Endothelial cell of umbilical vein (primary cell): ENCODE data around the gene C2orf42. TPM values are rescaled to one million over a fixed set of nuclear protein-coding genes. Genes with fewer than 3 reads are reported as not detected.

Source experiments
- BruUV-seq: library from RNA; stranded (reverse); fragments of 400-500 nt; replicated peaks from 2 replicates; lab custom pipeline; 2021; lab: Mats Ljungman, UMichigan
- CTCF ChIA-PET: fragments of 300-600, 350-600 bp; sonication (Branson Sonifier 250); formaldehyde crosslinking; loops from one replicate; lab custom pipeline; 2021; ENCODE audit warnings: antibody characterized with exemption, inconsistent platforms; lab: Charles Lee
- POLR2A ChIA-PET: fragments of 300-600, 350-600 bp; sonication (Branson Sonifier 250); formaldehyde crosslinking; loops from one replicate; lab custom pipeline; 2021; ENCODE audit warnings: antibody characterized with exemption, inconsistent platforms; lab: Charles Lee
- DNase-seq: peaks from one replicate; pipeline ENCODE4 v3.0.0-alpha.2; 2011; ENCODE audit warnings: low read depth, low spot score
- FAIRE-seq: peaks from 2 replicates; lab custom pipeline; 2011; peaks lifted over from hg19 to GRCh38; lab: Jason Lieb, UNC
- H2AFZ ChIP-seq: 2 replicates; pipeline ENCODE4 v1.6.0; 2012; ENCODE audit warnings: low read depth, low read length, control low read depth, inconsistent platforms
- H3K27ac ChIP-seq: 2 replicates; pipeline ENCODE4 v1.5.1; 2011; ENCODE audit warnings: low read depth, mild to moderate bottlenecking, control low read depth, low read length, moderate library complexity; ENCODE audit not compliant: insufficient read depth
- H3K27me3 ChIP-seq, 2 experiments: 2 replicates each; pipeline versions ENCODE4 v1.6.0 to v1.6.1; 2011; ENCODE audit warnings: low read length in 2 of 2, mixed read lengths in 1 of 2; ENCODE audit not compliant: control insufficient read depth in 2 of 2, insufficient read depth in 2 of 2
- H3K36me3 ChIP-seq, 2 experiments: 2 replicates in 1 of 2; 3 replicates in 1 of 2; pipeline ENCODE4 v1.5.1; 2011; ENCODE audit warnings: low read length in 2 of 2, mild to moderate bottlenecking in 1 of 2, moderate library complexity in 1 of 2; ENCODE audit not compliant: control insufficient read depth in 2 of 2, insufficient read depth in 2 of 2; ENCODE audit errors: extremely low read depth in 1 of 2
- H3K4me1 ChIP-seq: 3 replicates; pipeline ENCODE4 v1.5.1; 2011; ENCODE audit warnings: mild to moderate bottlenecking, low read length; ENCODE audit not compliant: control insufficient read depth, insufficient read depth; ENCODE audit errors: extremely low read depth
- H3K4me2 ChIP-seq: 2 replicates; pipeline ENCODE4 v1.6.1; 2011; ENCODE audit warnings: low read length, control low read depth, mixed read lengths; ENCODE audit not compliant: insufficient read depth
- H3K4me3 ChIP-seq, 3 experiments: fragments of 200-600 bp in 1 of 3; sonication (generic), shearing (Covaris generic) in 1 of 3; replicated peaks in 1 of 3; 2 replicates each; pipeline ENCODE4 v1.5.1; 2011 to 2016; ENCODE audit warnings: control low read depth in 3 of 3, low read length in 3 of 3, mild to moderate bottlenecking in 2 of 3, inconsistent platforms in 1 of 3, low read depth in 1 of 3, moderate library complexity in 1 of 3; ENCODE audit not compliant: insufficient read depth in 1 of 3
- H3K79me2 ChIP-seq: 2 replicates; pipeline ENCODE4 v1.6.0; 2012; ENCODE audit warnings: low read length, inconsistent platforms; ENCODE audit not compliant: control insufficient read depth, insufficient read depth
- H3K9ac ChIP-seq: replicated peaks from 2 replicates; pipeline ENCODE3; 2011; ENCODE audit warnings: low read length, control low read depth; ENCODE audit not compliant: insufficient read depth; ENCODE audit errors: extremely low read depth
- H3K9me1 ChIP-seq: replicated peaks from 3 replicates; pipeline ENCODE4 v1.6.0; 2011; ENCODE audit warnings: mild to moderate bottlenecking, low read length; ENCODE audit not compliant: control insufficient read depth, insufficient read depth; ENCODE audit errors: extremely low read depth
- H3K9me3 ChIP-seq: replicated peaks from 2 replicates; pipeline ENCODE4 v1.5.1; 2012; ENCODE audit warnings: low read length, inconsistent platforms; ENCODE audit not compliant: control insufficient read depth, insufficient read depth
- H4K20me1 ChIP-seq: replicated peaks from 2 replicates; pipeline ENCODE3; 2011; ENCODE audit warnings: mild to moderate bottlenecking, low read length; ENCODE audit not compliant: control insufficient read depth, insufficient read depth; ENCODE audit errors: extremely low read depth
- EZH2 ChIP-seq: IDR thresholded peaks from 2 replicates; pipeline ENCODE4 v1.6.1; 2012; ENCODE audit warnings: borderline replicate concordance, low read depth, mild to moderate bottlenecking, moderate library complexity, low read length, inconsistent platforms; ENCODE audit not compliant: severe bottlenecking
- FOS ChIP-seq: IDR thresholded peaks from 2 replicates; pipeline ENCODE4 v1.6.1; 2011; ENCODE audit warnings: mild to moderate bottlenecking, low read length, moderate library complexity, borderline replicate concordance; ENCODE audit not compliant: insufficient read depth
- GATA2 ChIP-seq: IDR thresholded peaks from 2 replicates; pipeline ENCODE4 v1.7.0; 2011; ENCODE audit warnings: low read depth, mild to moderate bottlenecking, moderate library complexity, mixed read lengths, low read length; ENCODE audit not compliant: insufficient read length, insufficient read depth
- JUN ChIP-seq: IDR thresholded peaks from 2 replicates; pipeline ENCODE4 v1.6.1; 2011; ENCODE audit warnings: borderline replicate concordance, low read depth; ENCODE audit not compliant: insufficient read length, insufficient read depth
- MYC ChIP-seq: IDR thresholded peaks from one replicate; pipeline ENCODE4 v1.6.1; 2011; ENCODE audit warnings: mild to moderate bottlenecking, low read depth, low read length
- POLR2AphosphoS5 ChIP-seq: IDR thresholded peaks from 2 replicates; pipeline ENCODE4 v1.6.1; 2012; ENCODE audit warnings: low read depth, mild to moderate bottlenecking, control low read depth, low read length, moderate library complexity; ENCODE audit not compliant: insufficient read depth
- dilution Hi-C: fragments of 300-500 bp; cut with MboI; formaldehyde crosslinking; loops from one replicate; pipeline ENCODE4 v1.15.0; 2019; ENCODE audit warnings: low sequenced_read_pairs; ENCODE audit not compliant: extremely low pct_ligation_motif_present
- intact Hi-C: fragments of 100-400 bp; cut with micrococcal nuclease; formaldehyde crosslinking; loops from one replicate; pipeline ENCODE4 v1.10.0; 2022
- polyA plus RNA-seq, 4 experiments: library from polyadenylated mRNA; depleted of rRNA in 3 of 4; stranded (reverse) in 3 of 4; unstranded in 1 of 4; fragments of >200 nt; gene quantifications; 2 replicates each; pipeline versions ENCODE4 v1.2.1 to v1.2.3, GENCODE V29; 2011 to 2012; ENCODE audit warnings: missing spikeins in 1 of 4
- total RNA-seq: library from RNA; stranded (reverse); gene quantifications from 2 replicates; pipeline ENCODE4 v1.2.3, GENCODE V29; 2021
- TF ChIP-seq, protein P1 (sequence below): IDR thresholded peaks from 2 replicates; pipeline ENCODE4 v1.6.1; 2011; ENCODE audit not compliant: insufficient read depth, insufficient read length
- TF ChIP-seq, protein P2 (sequence below), 2 donors: IDR thresholded peaks; 1 replicate in 1 of 2; 2 replicates in 1 of 2; pipeline ENCODE4 v1.5.1; 2011; ENCODE audit warnings: low read length in 2 of 2, mild to moderate bottlenecking in 2 of 2, moderate library complexity in 2 of 2, control low read depth in 1 of 2, inconsistent platforms in 1 of 2, low read depth in 1 of 2; ENCODE audit not compliant: insufficient read depth in 1 of 2; ENCODE audit errors: extremely low read depth in 1 of 2

The C2orf42 gene
- total and polyA plus RNA-seq, 2 donors (not counting 3 experiments of a cell fraction or from before 2014, with no cell fraction given), result 7.9 to 13.1 TPM

DNA sequence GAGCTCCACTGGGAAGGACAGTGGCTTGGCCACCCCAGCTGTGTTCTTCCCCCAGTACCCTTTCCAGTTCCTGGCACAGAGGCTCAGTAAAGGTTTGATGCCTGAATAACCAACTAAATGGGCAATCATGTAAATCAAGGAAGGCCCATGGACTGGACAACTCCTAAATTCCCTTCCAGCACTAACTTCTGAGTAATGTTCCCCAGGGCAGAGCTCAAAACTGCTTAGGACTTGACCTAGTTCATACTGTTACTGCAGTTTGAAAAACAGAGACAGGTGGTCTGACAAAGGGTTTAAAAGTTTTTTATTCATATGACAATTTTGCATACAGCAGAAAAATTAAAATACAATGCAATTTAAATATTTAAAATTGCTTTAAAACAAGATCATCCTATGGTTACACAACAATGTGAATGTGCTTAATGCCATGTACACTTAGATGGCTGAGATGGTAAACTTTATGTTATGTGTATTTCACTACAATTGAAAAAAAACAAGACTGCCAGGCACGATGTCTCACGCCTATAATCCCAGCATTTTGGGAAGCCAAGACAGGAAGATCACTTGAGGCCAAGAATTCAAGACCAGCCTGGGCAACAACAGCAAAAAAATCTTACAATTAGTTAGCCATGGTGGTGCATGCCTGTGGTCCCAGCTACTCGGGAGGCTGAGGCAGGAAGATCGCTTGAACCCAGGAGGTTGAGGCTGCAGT, 77.3 kb downstream of the C2orf42 start:
- H2AFZ ChIP-seq, result no peak overlapping the region

More for the DNA sequence above, 77.3 kb downstream of the C2orf42 start:
- dilution Hi-C loops, result no loop called here
- H3K27ac ChIP-seq, result no peak overlapping the region
- no peak for FAIRE-seq
- H3K79me2 ChIP-seq, result no peaks in the 10 kb centered on the region
- no TSS peak for BruUV-seq
- ChIA-PET CTCF (interaction anchor here (0.9 kb wide), 1 partner anchor 11 kb away, joined by 3 read pairs; no protein-coding TSS in a partner anchor), POLR2A (no interaction called here)
- no peak for TF ChIP-seq JUN
- TF ChIP-seq, protein P1, sequence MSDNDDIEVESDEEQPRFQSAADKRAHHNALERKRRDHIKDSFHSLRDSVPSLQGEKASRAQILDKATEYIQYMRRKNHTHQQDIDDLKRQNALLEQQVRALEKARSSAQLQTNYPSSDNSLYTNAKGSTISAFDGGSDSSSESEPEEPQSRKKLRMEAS, result no peak
- TF ChIP-seq, protein P2, sequence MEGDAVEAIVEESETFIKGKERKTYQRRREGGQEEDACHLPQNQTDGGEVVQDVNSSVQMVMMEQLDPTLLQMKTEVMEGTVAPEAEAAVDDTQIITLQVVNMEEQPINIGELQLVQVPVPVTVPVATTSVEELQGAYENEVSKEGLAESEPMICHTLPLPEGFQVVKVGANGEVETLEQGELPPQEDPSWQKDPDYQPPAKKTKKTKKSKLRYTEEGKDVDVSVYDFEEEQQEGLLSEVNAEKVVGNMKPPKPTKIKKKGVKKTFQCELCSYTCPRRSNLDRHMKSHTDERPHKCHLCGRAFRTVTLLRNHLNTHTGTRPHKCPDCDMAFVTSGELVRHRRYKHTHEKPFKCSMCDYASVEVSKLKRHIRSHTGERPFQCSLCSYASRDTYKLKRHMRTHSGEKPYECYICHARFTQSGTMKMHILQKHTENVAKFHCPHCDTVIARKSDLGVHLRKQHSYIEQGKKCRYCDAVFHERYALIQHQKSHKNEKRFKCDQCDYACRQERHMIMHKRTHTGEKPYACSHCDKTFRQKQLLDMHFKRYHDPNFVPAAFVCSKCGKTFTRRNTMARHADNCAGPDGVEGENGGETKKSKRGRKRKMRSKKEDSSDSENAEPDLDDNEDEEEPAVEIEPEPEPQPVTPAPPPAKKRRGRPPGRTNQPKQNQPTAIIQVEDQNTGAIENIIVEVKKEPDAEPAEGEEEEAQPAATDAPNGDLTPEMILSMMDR (IDR thresholded peaks at IDR 0.05; ENCODE audit: extremely low read depth in 1 of 2, insufficient read depth in 1 of 2, low read depth in 1 of 2, low read length in 2 of 2), result no peak
- TF ChIP-seq GATA2, result no peak
- no peak for TF ChIP-seq FOS
- no peak for TF ChIP-seq EZH2
- no peak for TF ChIP-seq POLR2AphosphoS5
- TF ChIP-seq MYC, result no peak
- no peak for DNase-seq
- H3K4me2 ChIP-seq, result no peak overlapping the region
- intact Hi-C loops, result no loop called here
- no peak overlapping the region for H3K4me3 ChIP-seq
- H3K27me3 ChIP-seq, result no peaks in the 10 kb centered on the region
- H3K9ac ChIP-seq, result no peak overlapping the region
- H3K4me1 ChIP-seq, result no peaks in the 10 kb centered on the region
- no peaks in the 10 kb centered on the region for H4K20me1 ChIP-seq
- no peaks in the 10 kb centered on the region for H3K9me3 ChIP-seq
- H3K9me1 ChIP-seq, result no peaks in the 10 kb centered on the region
- no peaks in the 10 kb centered on the region for H3K36me3 ChIP-seq
